HL-60 (cell line): ENCODE results near the gene IER3IP1.

Source experiments
- DNase-seq, 2 experiments: peaks; one replicate each; pipeline ENCODE4 v3.0.0-alpha.2; 2010 to 2020; ENCODE audit warnings: low read depth in 1 of 2, low spot score in 1 of 2
- H3K27ac ChIP-seq: fragments of 250-450 bp; sonication (Bioruptor Pico); replicated peaks from 2 replicates; pipeline ENCODE4 v1.5.1; 2020; ENCODE audit warnings: mild to moderate bottlenecking, moderate library complexity
- H3K27me3 ChIP-seq: fragments of 250-450 bp; sonication (Bioruptor Pico); 2 replicates; pipeline ENCODE4 v1.5.1; 2021; ENCODE audit warnings: mild to moderate bottlenecking, moderate library complexity; ENCODE audit not compliant: insufficient read depth, poor library complexity, severe bottlenecking
- H3K4me3 ChIP-seq: replicated peaks from 2 replicates; pipeline ENCODE4 v1.5.1; 2011; ENCODE audit warnings: mild to moderate bottlenecking, control low read depth, low read length; ENCODE audit not compliant: insufficient read depth
- CTCF ChIP-seq: IDR thresholded peaks from one replicate; pipeline ENCODE4 v1.5.1; 2011; ENCODE audit warnings: low read length, control low read depth, inconsistent platforms; ENCODE audit not compliant: insufficient read depth
- GABPA ChIP-seq: IDR thresholded peaks from 2 replicates; pipeline ENCODE4 v1.6.1; 2012; ENCODE audit warnings: low read depth
- POLR2AphosphoS5 ChIP-seq: IDR thresholded peaks from 2 replicates; pipeline ENCODE4 v1.6.1; 2012; ENCODE audit warnings: low read depth
- REST ChIP-seq: IDR thresholded peaks from 2 replicates; pipeline ENCODE4 v1.6.1; 2012; ENCODE audit warnings: low read depth; ENCODE audit not compliant: insufficient replicate concordance
- SPI1 ChIP-seq: IDR thresholded peaks from 2 replicates; pipeline ENCODE4 v1.6.1; 2012; ENCODE audit warnings: low read depth, mild to moderate bottlenecking, borderline replicate concordance

IER3IP1 gene

GRCh38 chr18:47180765-47181164, 4.6 kb upstream of the IER3IP1 start:
- DNase-seq, result no peak
- Histone ChIP-seq H3K27me3 (no peaks in the 10 kb centered on the region), H3K27ac (no peak overlapping the region), H3K4me3 (no peak overlapping the region)
- TF ChIP-seq REST, result no peak
- TF ChIP-seq GABPA, result no peak
- no peak for TF ChIP-seq SPI1
- no peak for TF ChIP-seq POLR2AphosphoS5
- no peak for TF ChIP-seq CTCF

GRCh38 chr18:47179520-47179919, 3.4 kb upstream of the IER3IP1 start:
- TF ChIP-seq GABPA (no peak), POLR2AphosphoS5 (no peak), CTCF (no peak), SPI1 (no peak), REST (no peak)
- Histone ChIP-seq H3K4me3 (no peak overlapping the region), H3K27ac (no peak overlapping the region), H3K27me3 (no peaks in the 10 kb centered on the region)
- no peak for DNase-seq

- H3K27me3 ChIP-seq, result no peaks in the 10 kb centered on the region
- peak in 1 of 2 experiments; percentile 19 for DNase-seq
- peak overlapping the region; percentile 86 for H3K27ac ChIP-seq
- no peak for TF ChIP-seq POLR2AphosphoS5
- no peak for TF ChIP-seq SPI1
- TF ChIP-seq GABPA, result no peak
- TF ChIP-seq CTCF, result no peak
- TF ChIP-seq REST, result no peak
- H3K4me3 ChIP-seq, result peak overlapping the region; percentile 92
Observed at GRCh38 chr18:47175283-47175897, 774 bp downstream of the IER3IP1 start.
